Right lobe of liver (tissue), 6 donors: ENCODE data around the gene POLR2H. TPM values are rescaled to one million over a fixed set of nuclear protein-coding genes. Genes with fewer than 3 reads are reported as not detected.

ENCODE experiments used
- ATAC-seq, 4 donors: fragments of 200-7000 bp; cut with Tn5 transposase; one replicate each; pipeline ENCODE4 v1.9.1; 2020; ENCODE audit warnings: mild to moderate bottlenecking in 4 of 4, moderate library complexity in 4 of 4
- DNase-seq, 3 donors: peaks; one replicate each; pipeline ENCODE4 v3.0.0-alpha.2; 2020
- H3K27ac ChIP-seq, 3 donors: fragments of 200-600 bp; one replicate each; pipeline ENCODE4 v1.8.0; 2022
- H3K27me3 ChIP-seq, 2 donors: fragments of 200-600 bp; one replicate each; pipeline ENCODE4 v1.8.0; 2022
- H3K36me3 ChIP-seq, 4 donors: fragments of 200-600 bp; sonication (generic) in 1 of 4; one replicate each; pipeline versions ENCODE4 v1.5.1 to v1.8.0; 2017 to 2022; ENCODE audit warnings: control low read depth in 1 of 4
- H3K4me1 ChIP-seq, 4 donors: fragments of 200-600 bp; sonication (generic) in 1 of 4; one replicate each; pipeline versions ENCODE4 v1.5.1 to v1.8.0; 2017 to 2022; ENCODE audit warnings: control low read depth in 1 of 4
- H3K4me3 ChIP-seq, 3 donors: fragments of 200-600 bp; one replicate each; pipeline ENCODE4 v1.8.0; 2022
- H3K9me3 ChIP-seq, 4 donors: fragments of 200-600 bp; sonication (generic) in 1 of 4; one replicate each; pipeline versions ENCODE4 v1.5.1 to v1.8.0; 2017 to 2022; ENCODE audit warnings: control low read depth in 1 of 4
- CTCF ChIP-seq, 4 donors: fragments of 200-600 bp in 3 of 4; fragments of 450-650 bp in 1 of 4; IDR thresholded peaks; one replicate each; pipeline versions ENCODE4 v1.5.1 to v1.8.0; 2016 to 2022; ENCODE audit warnings: antibody characterized with exemption in 4 of 4, mild to moderate bottlenecking in 2 of 4
- POLR2A ChIP-seq: fragments of 450-650 bp; IDR thresholded peaks from one replicate; pipeline ENCODE4 v1.6.1; 2017; ENCODE audit warnings: antibody characterized with exemption, mild to moderate bottlenecking
- WGBS: methylation state at CpG from one replicate; pipeline ENCODE4 v1.1.6; 2018; ENCODE audit warnings: low coverage, low lambda C conversion rate; ENCODE audit not compliant: insufficient coverage; ENCODE audit errors: missing lambda C conversion rate; 5-methylcytosine and 5-hydroxymethylcytosine counted together
- intact Hi-C, 2 donors: fragments of 100-400 bp; cut with DNase I; formaldehyde crosslinking; loops; one replicate each; pipeline versions ENCODE4 v1.11.2 to v1.14.1; 2022
- total RNA-seq, 6 experiments: library from RNA; depleted of rRNA in 2 of 6; stranded (reverse); fragments of >200 nt in 2 of 6; fragmentation: NEBNext Ultra II Directional in 3 of 6; extraction: Animal tissue kit (Norgen Biotek cat#: 25700) in 3 of 6; gene quantifications; one replicate each; pipeline versions ENCODE4 v1.1.0 to v1.2.4, GENCODE V29; 2016 to 2023
- donor health status: DM: no; HTN: yes; CAD: no.
- donor health status: DM: no; HTN: no; CAD: no.
- donor health status: DM: no; HTN: no; CAD: no.
- donor health status: DM: no; HTN: yes; CAD: no.
- donor health status: DM: no; HTN: yes; CAD: no.

Gene POLR2H
- total RNA-seq, 6 experiments from 2014 or later, result 27.4 to 65.7 (median 35.3) TPM

- H3K27ac ChIP-seq, result peak overlapping the region in 2 of 3 donors; percentile 16 to 42
- H3K4me1 ChIP-seq, result peaks cover 0 to 31% (median 15%) of the 10 kb centered on the region in 4 donors
- TF ChIP-seq CTCF (IDR thresholded peaks at IDR 0.05) (no peak), POLR2A (no peak)
- WGBS, result 34% methylated on average over 2 of the region's 3 CpGs
- no peaks in the 10 kb centered on the region for H3K9me3 ChIP-seq
- no peaks in the 10 kb centered on the region for H3K27me3 ChIP-seq
- DNase-seq (peak in 2 of 3 donors; percentile 80 to 82), ATAC-seq (peak; percentile 53 to 88 (median 76))
- H3K36me3 ChIP-seq, result peaks cover 0 to 22% (median 11%) of the 10 kb centered on the region in 4 donors
- no peak overlapping the region for H3K4me3 ChIP-seq
- intact Hi-C loops, result no loop called here
Observed at GRCh38 chr3:184368586-184369183, 7.2 kb downstream of the POLR2H start.

GRCh38 chr3:184371570-184372018, 10.1 kb downstream of the POLR2H start:
- H3K27me3 ChIP-seq, result no peaks in the 10 kb centered on the region
- DNase-seq, result peak; percentile 82 to 85 (median 85)
- ATAC-seq, result peak; percentile 94 to 98 (median 96)
- 35% methylated on average over 5 of the region's 5 CpGs for WGBS
- TF ChIP-seq POLR2A (no peak), CTCF (IDR thresholded peaks at IDR 0.05) (peak; percentile 92 to 97 (median 96))
- H3K4me3 ChIP-seq, result no peak overlapping the region
- H3K4me1 ChIP-seq, result peaks cover 0 to 22% (median 9%) of the 10 kb centered on the region in 4 donors
- intact Hi-C loops, result loop anchor here (10.0 kb wide), 2 partner anchors 93 to 143 kb away; no protein-coding TSS in a partner anchor
- no peak overlapping the region for H3K27ac ChIP-seq
- H3K36me3 ChIP-seq, result peaks cover 0 to 37% (median 15%) of the 10 kb centered on the region in 4 donors
- no peaks in the 10 kb centered on the region for H3K9me3 ChIP-seq

- WGBS, result 65% methylated on average over 5 of the region's 8 CpGs
- intact Hi-C loops, result loop anchor here (10.0 kb wide), 2 partner anchors 92 to 142 kb away; no protein-coding TSS in a partner anchor
- DNase-seq (no peak), ATAC-seq (no peak)
- no peaks in the 10 kb centered on the region for H3K27me3 ChIP-seq
- peaks cover 0 to 34% (median 15%) of the 10 kb centered on the region in 4 donors for H3K36me3 ChIP-seq
- H3K9me3 ChIP-seq, result no peaks in the 10 kb centered on the region
- H3K4me3 ChIP-seq, result no peak overlapping the region
- H3K27ac ChIP-seq, result no peak overlapping the region
- TF ChIP-seq POLR2A (no peak), CTCF (IDR thresholded peaks at IDR 0.05) (no peak)
- H3K4me1 ChIP-seq, result peaks cover 0 to 29% (median 9%) of the 10 kb centered on the region in 4 donors
Observed at GRCh38 chr3:184372296-184372821, 10.8 kb downstream of the POLR2H start.

- H3K27me3 ChIP-seq, result no peaks in the 10 kb centered on the region
- WGBS, result 92% methylated on average over 2 of the region's 5 CpGs
- no peak overlapping the region for H3K4me3 ChIP-seq
- no peak overlapping the region for H3K27ac ChIP-seq
- ATAC-seq (no peak), DNase-seq (no peak)
- no peaks in the 10 kb centered on the region for H3K9me3 ChIP-seq
- intact Hi-C loops, result loop anchor here (10.0 kb wide), 2 partner anchors 92 to 142 kb away; no protein-coding TSS in a partner anchor
- peaks cover 0 to 31% (median 12%) of the 10 kb centered on the region in 4 donors for H3K36me3 ChIP-seq
- no peak for TF ChIP-seq CTCF (IDR thresholded peaks at IDR 0.05)
- no peak for TF ChIP-seq POLR2A
- H3K4me1 ChIP-seq, result peaks cover 0 to 29% (median 9%) of the 10 kb centered on the region in 4 donors
Observed at GRCh38 chr3:184372911-184373310, 11.4 kb downstream of the POLR2H start.
